Measurements from ENCODE around the gene LDHA. TPM values are rescaled to one million over a fixed set of nuclear protein-coding genes. Genes with fewer than 3 reads are reported as not detected.
"Not testable (repeated sequence)": the region's sequence is repeated elsewhere in the genome, so short reads cannot be mapped to it uniquely, and the experiment has no call there.

LDHA gene
- polyA plus RNA-seq, 2 of the 4 experiments (the other 2 are of a cell fraction), result 2,571 to 4,418 TPM

DNA sequence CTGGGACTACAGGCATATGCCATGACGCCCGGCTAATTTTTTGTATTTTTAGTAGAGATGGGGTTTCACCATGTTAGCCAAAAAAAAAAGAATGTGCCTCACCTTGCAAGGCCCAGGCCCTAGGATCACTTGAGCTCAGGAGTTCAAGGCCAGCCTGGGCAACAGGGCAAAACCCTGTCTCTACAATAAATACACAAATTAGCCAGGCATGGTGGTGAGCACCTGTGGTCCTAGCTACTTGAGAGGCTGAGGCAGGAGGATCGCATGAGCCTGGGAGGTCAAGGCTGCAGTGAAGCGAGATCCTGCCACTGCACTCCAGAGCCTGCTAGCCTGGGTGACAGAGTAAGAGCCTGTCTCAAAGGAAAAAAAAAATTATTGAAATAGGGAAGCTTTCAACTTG, 9.7 kb downstream of the LDHA start (continued):
- TF ChIP-seq, protein P1, sequence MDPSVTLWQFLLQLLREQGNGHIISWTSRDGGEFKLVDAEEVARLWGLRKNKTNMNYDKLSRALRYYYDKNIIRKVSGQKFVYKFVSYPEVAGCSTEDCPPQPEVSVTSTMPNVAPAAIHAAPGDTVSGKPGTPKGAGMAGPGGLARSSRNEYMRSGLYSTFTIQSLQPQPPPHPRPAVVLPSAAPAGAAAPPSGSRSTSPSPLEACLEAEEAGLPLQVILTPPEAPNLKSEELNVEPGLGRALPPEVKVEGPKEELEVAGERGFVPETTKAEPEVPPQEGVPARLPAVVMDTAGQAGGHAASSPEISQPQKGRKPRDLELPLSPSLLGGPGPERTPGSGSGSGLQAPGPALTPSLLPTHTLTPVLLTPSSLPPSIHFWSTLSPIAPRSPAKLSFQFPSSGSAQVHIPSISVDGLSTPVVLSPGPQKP (IDR thresholded peaks at IDR 0.05; ENCODE audit: low read depth, low read length), result no peak

DNA sequence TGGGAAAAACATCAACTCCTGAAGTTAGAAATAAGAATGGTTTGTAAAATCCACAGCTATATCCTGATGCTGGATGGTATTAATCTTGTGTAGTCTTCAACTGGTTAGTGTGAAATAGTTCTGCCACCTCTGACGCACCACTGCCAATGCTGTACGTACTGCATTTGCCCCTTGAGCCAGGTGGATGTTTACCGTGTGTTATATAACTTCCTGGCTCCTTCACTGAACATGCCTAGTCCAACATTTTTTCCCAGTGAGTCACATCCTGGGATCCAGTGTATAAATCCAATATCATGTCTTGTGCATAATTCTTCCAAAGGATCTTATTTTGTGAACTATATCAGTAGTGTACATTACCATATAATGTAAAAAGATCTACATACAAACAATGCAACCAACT, 13.0 kb downstream of the LDHA start:
- POLR2A ChIA-PET, result interaction anchor here (3.3 kb wide), 1 partner anchor 13 kb away, joined by 26 read pairs; the partner anchor contains the start of gene LDHA
- not testable (repeated sequence) for FAIRE-seq, H3K9me3 ChIP-seq

DNA sequence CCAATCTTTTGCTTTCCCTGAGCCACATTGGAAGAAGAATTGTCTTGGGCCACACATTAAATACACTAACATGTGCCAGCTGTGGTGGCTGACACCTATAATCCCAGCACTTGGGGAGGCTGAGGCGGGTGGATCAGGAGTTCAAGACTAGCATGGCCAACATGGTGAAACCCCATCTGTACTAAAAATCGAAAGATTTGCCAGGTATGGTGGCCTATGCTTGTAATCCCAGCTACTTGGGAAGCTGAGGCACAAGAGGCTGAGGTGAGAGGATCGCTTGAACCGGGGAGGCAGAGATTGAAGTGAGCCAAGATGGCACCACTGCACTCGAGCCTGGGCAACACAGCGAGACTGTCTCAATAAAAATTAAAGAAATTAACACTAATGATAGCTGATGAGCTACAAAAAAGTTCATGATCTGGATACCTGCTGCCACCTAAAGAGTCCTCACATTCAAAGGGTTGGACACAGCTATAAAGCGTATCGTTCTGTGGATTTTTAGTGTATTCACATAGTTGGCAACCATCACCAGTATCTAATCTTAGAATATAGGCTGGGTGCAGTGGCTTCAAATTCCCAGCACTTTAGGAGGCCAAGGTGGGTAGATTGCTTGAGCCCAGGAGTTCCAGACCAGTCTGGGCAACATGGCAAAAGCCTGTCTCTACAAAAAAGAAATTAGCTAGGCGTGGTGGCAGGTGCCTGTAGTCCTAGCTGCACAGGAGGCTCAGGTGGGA, 14.4 kb downstream of the LDHA start:
- peak in 1 of 2 experiments; percentile 21; a peak in 3 of 6 replicates for ATAC-seq
- CTCF ChIA-PET, result interaction anchor here (0.6 to 2.1 kb wide), 7 partner anchors 10 to 113 kb away, joined by 3 to 5 read pairs (median 4); partner anchors contain the start of gene LDHA
- H3K4me1 ChIP-seq, result peaks cover 44% of the 10 kb centered on the region
- H3K4me3 ChIP-seq, result no peak overlapping the region
- no peaks in the 10 kb centered on the region for H3K9me3 ChIP-seq
- peak in 1 of 2 experiments; percentile 32 for DNase-seq (ENCODE audit: low read depth in 1 of 2, low spot score in 1 of 2)
- no peak for FAIRE-seq
- peak overlapping the region; percentile 38 to 76; a peak in 3 of 6 replicates for H3K27ac ChIP-seq
- POLR2A ChIA-PET, result interaction anchor here (1.3 to 3.3 kb wide), 3 partner anchors 14 to 119 kb away, joined by 4 to 26 read pairs (median 4); partner anchors contain the start of gene LDHA
- 89% methylated on average over 9 of the region's 9 CpGs for WGBS (ENCODE audit: missing lambda C conversion rate)
- H3K4me2 ChIP-seq, result no peak overlapping the region
- no peak for TF ChIP-seq EHMT2 (IDR thresholded peaks at IDR 0.05; ENCODE audit: low read depth)
- no peak for TF ChIP-seq SREBF2 (IDR thresholded peaks at IDR 0.05)
- no peak for TF ChIP-seq CBX2 (IDR thresholded peaks at IDR 0.05; ENCODE audit: borderline replicate concordance, low read depth)
- TF ChIP-seq, protein P2, sequence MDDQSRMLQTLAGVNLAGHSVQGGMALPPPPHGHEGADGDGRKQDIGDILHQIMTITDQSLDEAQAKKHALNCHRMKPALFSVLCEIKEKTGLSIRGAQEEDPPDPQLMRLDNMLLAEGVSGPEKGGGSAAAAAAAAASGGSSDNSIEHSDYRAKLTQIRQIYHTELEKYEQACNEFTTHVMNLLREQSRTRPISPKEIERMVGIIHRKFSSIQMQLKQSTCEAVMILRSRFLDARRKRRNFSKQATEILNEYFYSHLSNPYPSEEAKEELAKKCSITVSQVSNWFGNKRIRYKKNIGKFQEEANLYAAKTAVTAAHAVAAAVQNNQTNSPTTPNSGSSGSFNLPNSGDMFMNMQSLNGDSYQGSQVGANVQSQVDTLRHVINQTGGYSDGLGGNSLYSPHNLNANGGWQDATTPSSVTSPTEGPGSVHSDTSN (IDR thresholded peaks at IDR 0.05), result 0 out of 2 replicates have a peak, but pooled peaks have one; percentile 13
- no peak for TF ChIP-seq JUNB (IDR thresholded peaks at IDR 0.05)
- TF ChIP-seq RFX5 (IDR thresholded peaks at IDR 0.05), result no peak
- no peak for TF ChIP-seq NPAS2 (CRISPR knock-in tag; IDR thresholded peaks at IDR 0.05; ENCODE audit: borderline replicate concordance)
- no peak for TF ChIP-seq RAD21 (conservative IDR thresholded peaks at IDR 0.05 in 1 of 2, IDR thresholded peaks at IDR 0.05 in 1 of 2)
- TF ChIP-seq TP53 (CRISPR knock-in tag; IDR thresholded peaks at IDR 0.05), result no peak
- TF ChIP-seq GATA3 (IDR thresholded peaks at IDR 0.05; ENCODE audit: borderline replicate concordance), result no peak
- TF ChIP-seq HEYL (CRISPR knock-in tag; IDR thresholded peaks at IDR 0.05), result no peak
- TF ChIP-seq, protein P3, sequence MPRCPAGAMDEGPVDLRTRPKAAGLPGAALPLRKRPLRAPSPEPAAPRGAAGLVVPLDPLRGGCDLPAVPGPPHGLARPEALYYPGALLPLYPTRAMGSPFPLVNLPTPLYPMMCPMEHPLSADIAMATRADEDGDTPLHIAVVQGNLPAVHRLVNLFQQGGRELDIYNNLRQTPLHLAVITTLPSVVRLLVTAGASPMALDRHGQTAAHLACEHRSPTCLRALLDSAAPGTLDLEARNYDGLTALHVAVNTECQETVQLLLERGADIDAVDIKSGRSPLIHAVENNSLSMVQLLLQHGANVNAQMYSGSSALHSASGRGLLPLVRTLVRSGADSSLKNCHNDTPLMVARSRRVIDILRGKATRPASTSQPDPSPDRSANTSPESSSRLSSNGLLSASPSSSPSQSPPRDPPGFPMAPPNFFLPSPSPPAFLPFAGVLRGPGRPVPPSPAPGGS (IDR thresholded peaks at IDR 0.05), result no peak; the same call in 2 of the 3 replicates
- TF ChIP-seq EP300 (IDR thresholded peaks at IDR 0.05), result no peak
- peak; percentile 74 for TF ChIP-seq TFCP2L1 (CRISPR knock-in tag; IDR thresholded peaks at IDR 0.05)
- TF ChIP-seq HOXB13 (CRISPR knock-in tag; IDR thresholded peaks at IDR 0.05; ENCODE audit: low read depth), result no peak
- peak; percentile 22 to 81; a peak in 3 of 5 replicates for TF ChIP-seq JUN (IDR thresholded peaks at IDR 0.05)
- TF ChIP-seq CEBPB (IDR thresholded peaks at IDR 0.05), result no peak
- TF ChIP-seq CBX8 (IDR thresholded peaks at IDR 0.05), result no peak
- TF ChIP-seq MAZ (IDR thresholded peaks at IDR 0.05; ENCODE audit: borderline replicate concordance, low read depth, low read length), result no peak
- TF ChIP-seq, protein P4, sequence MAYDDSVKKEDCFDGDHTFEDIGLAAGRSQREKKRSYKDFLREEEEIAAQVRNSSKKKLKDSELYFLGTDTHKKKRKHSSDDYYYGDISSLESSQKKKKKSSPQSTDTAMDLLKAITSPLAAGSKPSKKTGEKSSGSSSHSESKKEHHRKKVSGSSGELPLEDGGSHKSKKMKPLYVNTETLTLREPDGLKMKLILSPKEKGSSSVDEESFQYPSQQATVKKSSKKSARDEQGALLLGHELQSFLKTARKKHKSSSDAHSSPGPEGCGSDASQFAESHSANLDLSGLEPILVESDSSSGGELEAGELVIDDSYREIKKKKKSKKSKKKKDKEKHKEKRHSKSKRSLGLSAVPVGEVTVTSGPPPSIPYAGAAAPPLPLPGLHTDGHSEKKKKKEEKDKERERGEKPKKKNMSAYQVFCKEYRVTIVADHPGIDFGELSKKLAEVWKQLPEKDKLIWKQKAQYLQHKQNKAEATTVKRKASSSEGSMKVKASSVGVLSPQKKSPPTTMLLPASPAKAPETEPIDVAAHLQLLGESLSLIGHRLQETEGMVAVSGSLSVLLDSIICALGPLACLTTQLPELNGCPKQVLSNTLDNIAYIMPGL (CRISPR knock-in tag; IDR thresholded peaks at IDR 0.05; ENCODE audit: borderline replicate concordance), result no peak
- TF ChIP-seq ESRRA (IDR thresholded peaks at IDR 0.05; ENCODE audit: borderline replicate concordance, low read length), result no peak
- TF ChIP-seq BHLHE40 (IDR thresholded peaks at IDR 0.05; ENCODE audit: low read depth, low read length), result no peak

More for the DNA sequence above, 13.0 kb downstream of the LDHA start:
- TF ChIP-seq, protein P5, sequence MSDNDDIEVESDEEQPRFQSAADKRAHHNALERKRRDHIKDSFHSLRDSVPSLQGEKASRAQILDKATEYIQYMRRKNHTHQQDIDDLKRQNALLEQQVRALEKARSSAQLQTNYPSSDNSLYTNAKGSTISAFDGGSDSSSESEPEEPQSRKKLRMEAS (IDR thresholded peaks at IDR 0.05), result peak; percentile 55
- TF ChIP-seq EP300 (IDR thresholded peaks at IDR 0.05) (0 out of 5 replicates have a peak, but pooled peaks of 1 of the 2 experiments have one; percentile 37), GATA3 (IDR thresholded peaks at IDR 0.05; ENCODE audit: borderline replicate concordance) (peak; percentile 29; the same call in 1 of the 2 replicates), FOSL2 (CRISPR knock-in tag; IDR thresholded peaks at IDR 0.05) (peak; percentile 73), HOXB13 (CRISPR knock-in tag; IDR thresholded peaks at IDR 0.05; ENCODE audit: low read depth) (0 out of 2 replicates have a peak, but pooled peaks have one; percentile 28), JUNB (IDR thresholded peaks at IDR 0.05) (peak; percentile 57; the same call in 1 of the 2 replicates)
- TF ChIP-seq FOSL2 (IDR thresholded peaks at IDR 0.05), result not testable (repeated sequence)
- Histone ChIP-seq H3K4me1 (peaks cover 56% of the 10 kb centered on the region), H3K27ac (peak overlapping the region; percentile 46 to 73; a peak in 5 of 6 replicates), H3K4me2 (peak overlapping the region; percentile 63), H3K4me3 (peak overlapping the region; percentile 18; the same call in 1 of the 3 replicates)
- peak in 1 of 2 experiments; percentile 82 for DNase-seq (ENCODE audit: low read depth in 1 of 2, low spot score in 1 of 2)
- CTCF ChIA-PET, result interaction anchor here (0.6 to 1.8 kb wide), 4 partner anchors 11 to 87 kb away, joined by 3 to 6 read pairs (median 4); no protein-coding TSS in a partner anchor
- peak; percentile 19 to 65; a peak in 4 of 6 replicates for ATAC-seq
- WGBS (ENCODE audit: missing lambda C conversion rate), result 6% methylated on average over 3 of the region's 3 CpGs

All from A549 (cell line).